NCI-H748 (cell line): Measurements from ENCODE around the gene NPAT.
"Not testable (repeated sequence)": the region's sequence is repeated elsewhere in the genome, so short reads cannot be mapped to it uniquely, and the experiment has no call there.

Experiments
- DNase-seq: peaks from one replicate; lab custom pipeline; 2025; ENCODE audit not compliant: unreplicated experiment; lab: John Stamatoyannopoulos, UW

NPAT gene

GRCh38 chr11:108220721-108221336 lies 1.6 kb downstream of the NPAT start:
- no peak for DNase-seq

GRCh38 chr11:108218912-108219783 lies 3.3 kb downstream of the NPAT start:
- DNase-seq: no peak

- DNase-seq: no peak
These were observed 4.0 kb downstream of the NPAT start for GRCh38 chr11:108218455-108218854.

GRCh38 chr11:108216988-108217387 lies 5.5 kb downstream of the NPAT start:
- no peak for DNase-seq

- DNase-seq: no peak
These were observed 8.7 kb downstream of the NPAT start for GRCh38 chr11:108213784-108214183.

GRCh38 chr11:108210441-108210840 lies 12.0 kb downstream of the NPAT start:
- no peak for DNase-seq

GRCh38 chr11:108207683-108208060 lies 14.8 kb downstream of the NPAT start:
- DNase-seq: no peak

- DNase-seq: peak; percentile 0
These were observed 15.3 kb downstream of the NPAT start for GRCh38 chr11:108206969-108207682.

- no peak for DNase-seq
These were observed 16.3 kb downstream of the NPAT start for GRCh38 chr11:108206171-108206570.

- DNase-seq: no peak
These were observed 17.4 kb downstream of the NPAT start for GRCh38 chr11:108204929-108205499.

- no peak for DNase-seq
These were observed 18.1 kb downstream of the NPAT start for GRCh38 chr11:108204376-108204775.

GRCh38 chr11:108203075-108203474 lies 19.4 kb downstream of the NPAT start:
- DNase-seq: no peak

- no peak for DNase-seq
These were observed 22.8 kb downstream of the NPAT start for GRCh38 chr11:108199446-108200321.

- DNase-seq: no peak
These were observed 23.6 kb downstream of the NPAT start for GRCh38 chr11:108198833-108199232.

GRCh38 chr11:108197351-108197750 lies 25.1 kb downstream of the NPAT start:
- no peak for DNase-seq

GRCh38 chr11:108196901-108197300 lies 25.5 kb downstream of the NPAT start:
- no peak for DNase-seq

GRCh38 chr11:108193725-108194124 lies 28.7 kb downstream of the NPAT start:
- no peak for DNase-seq

GRCh38 chr11:108177570-108177969 lies 44.9 kb downstream of the NPAT start:
- no peak for DNase-seq

GRCh38 chr11:108170184-108170583 lies 52.3 kb downstream of the NPAT start:
- no peak for DNase-seq

GRCh38 chr11:108167624-108168023 lies 54.8 kb downstream of the NPAT start:
- no peak for DNase-seq

- DNase-seq: not testable (repeated sequence)
These were observed 59.6 kb downstream of the NPAT start for GRCh38 chr11:108162878-108163277.
